Omental fat pad (tissue), 4 donors: ENCODE results near the gene LRRC75A. TPM values are rescaled to one million over a fixed set of nuclear protein-coding genes. Genes with fewer than 3 reads are reported as not detected.
A peak's percentile ranks its signal among the peaks of the same experiment; 100 is the strongest.
"Not testable (repeated sequence)": the region's sequence is repeated elsewhere in the genome, so short reads cannot be mapped to it uniquely, and the experiment has no call there.

Experiments used
- ATAC-seq: fragments of 150-250 bp; one replicate; pipeline ENCODE4 v1.9.1; 2016; ENCODE audit warnings: mild to moderate bottlenecking, moderate library complexity; ENCODE audit not compliant: low FRiP score
- DNase-seq: peaks from one replicate; pipeline ENCODE4 v3.0.0-alpha.2; 2019; ENCODE audit warnings: low spot score
- CTCF ChIP-seq, 3 donors: fragments of 450-650 bp; IDR thresholded peaks; one replicate each; pipeline ENCODE4 v1.5.1; 2016 to 2017; ENCODE audit warnings: antibody characterized with exemption in 3 of 3, mild to moderate bottlenecking in 3 of 3, moderate library complexity in 2 of 3
- small RNA-seq: library from RNA; depleted of rRNA; stranded (forward); fragments of <200 nt; gene quantifications from one replicate; pipeline ENCODE3, GENCODE V24; 2016
- total RNA-seq, 4 donors: library from RNA; depleted of rRNA; stranded (reverse); fragments of >200 nt; gene quantifications; one replicate each; pipeline ENCODE4 v1.1.0, GENCODE V29; 2016

LRRC75A gene
- total RNA-seq, 4 donors from 2014 or later, result 0.74 to 3.5 (median 2.1) TPM

GRCh38 chr17:16398270-16399267, 93.4 kb downstream of the LRRC75A start:
- ATAC-seq (peak; percentile 28), DNase-seq (no peak)
- no peak for TF ChIP-seq CTCF (IDR thresholded peaks at IDR 0.05)

DNA sequence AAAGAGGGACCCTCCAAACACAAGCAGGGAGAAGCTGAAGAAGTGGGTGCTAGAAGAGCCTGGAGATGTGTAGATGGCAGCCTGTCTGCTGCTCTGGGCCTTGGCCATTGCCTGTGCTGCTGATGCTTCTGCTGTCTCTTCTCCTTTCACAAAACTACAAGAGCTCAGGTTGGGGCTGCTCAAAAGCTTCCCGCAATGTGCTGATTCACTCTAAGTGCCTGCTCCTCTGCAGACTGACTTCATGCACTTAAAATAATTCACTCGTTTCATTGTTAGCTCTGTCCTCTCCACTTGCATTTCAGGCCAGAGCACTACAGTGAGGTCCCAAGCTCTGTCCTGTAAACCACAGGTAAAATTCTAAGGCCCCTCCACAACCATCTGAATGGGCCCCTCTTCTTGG, 95.3 kb downstream of the LRRC75A start:
- DNase-seq, ATAC-seq: not testable (repeated sequence)

- not testable (repeated sequence) for DNase-seq
- ATAC-seq, result peak; percentile 53
These were observed 96.1 kb downstream of the LRRC75A start for GRCh38 chr17:16395887-16396286.

GRCh38 chr17:16392491-16392890, 99.5 kb downstream of the LRRC75A start:
- not testable (repeated sequence) for ATAC-seq, DNase-seq

Small RNAs within 50 kb of the gene (small RNA-seq; reads per million reads assigned to genes)
- gene SNORD49A (not detected), gene SNORD65 (not detected)

Other genes starting within 250 kb of the LRRC75A start
- 10 to 100 TPM; 16.1 to 29.1 (median 23.5) TPM for gene CENPV, start 138.7 kb downstream of the LRRC75A start, total RNA-seq
- 1,000 to 10,000 TPM in 1 of 4 donors, 100 to 1,000 TPM in 3; 679 to 1,195 (median 826) TPM for gene UBB, start 111.1 kb downstream of the LRRC75A start, total RNA-seq
- gene TRPV2, start 76.6 kb downstream of the LRRC75A start, total RNA-seq, result 10 to 100 TPM; 12.1 to 47.6 (median 28.9) TPM
- 1 to 10 TPM; 1.9 to 6.8 (median 2.3) TPM for gene ZNF287, start 77.0 kb upstream of the LRRC75A start, total RNA-seq
- 1 to 10 TPM; 3.0 to 4.1 (median 3.5) TPM for gene ZNF624, start 161.7 kb upstream of the LRRC75A start, total RNA-seq
- 10 to 100 TPM in 1 of 4 donors, 1 to 10 TPM in 3; 1.1 to 20.3 (median 5.5) TPM for gene CCDC144A, start 198.0 kb upstream of the LRRC75A start, total RNA-seq